ENCODE data around the gene FSHR. TPM values are rescaled to one million over a fixed set of nuclear protein-coding genes. Genes with fewer than 3 reads are reported as not detected.

Gene FSHR
- total and polyA plus RNA-seq, 2 of the 8 experiments (the other 6 are each of a cell fraction or from before 2014, with no cell fraction given), result not detected

GRCh38 chr2:49194701-49195100 lies 40.4 kb upstream of the FSHR start:
- no peak overlapping the region for H4K8ac ChIP-seq (ENCODE audit: extremely low read depth, insufficient read depth, low read length)
- TF ChIP-seq CHD2 (IDR thresholded peaks at IDR 0.05; ENCODE audit: low read length) (no peak), KDM4A (IDR thresholded peaks at IDR 0.05; ENCODE audit: low read depth, low read length, severe bottlenecking) (no peak)
- no peak overlapping the region for H3K56ac ChIP-seq (replicated peaks; ENCODE audit: insufficient read length, low read depth, low read length)
- POLR2A ChIA-PET (ENCODE audit: partially characterized antibody), result no interaction called here
- H3K27ac ChIP-seq (ENCODE audit: low read depth, low read length), result no peak overlapping the region
- no peak overlapping the region for H2AK5ac ChIP-seq (ENCODE audit: low read depth, low read length)
- H3K27me3 ChIP-seq (replicated peaks in 1 of 4; ENCODE audit: control insufficient read depth in 3 of 4, extremely low read depth in 1 of 4, insufficient read depth in 3 of 4, low read length in 3 of 4), result no peaks in the 10 kb centered on the region
- no peak overlapping the region for H2AFZ ChIP-seq (ENCODE audit: low read length)
- no peak overlapping the region for H3K4ac ChIP-seq (replicated peaks; ENCODE audit: insufficient read length, low read depth, low read length)
- H2BK5ac ChIP-seq (ENCODE audit: low read depth, low read length), result no peak overlapping the region
- no peaks in the 10 kb centered on the region for H4K20me1 ChIP-seq (replicated peaks in 1 of 2; ENCODE audit: control insufficient read depth in 1 of 2, insufficient read depth in 2 of 2, low read length in 2 of 2)
- H3K9ac ChIP-seq (replicated peaks in 1 of 4; ENCODE audit: extremely low read depth in 1 of 4, low read depth in 3 of 4, low read length in 3 of 4), result no peak overlapping the region
- no peak for FAIRE-seq
- no peak overlapping the region for H3K18ac ChIP-seq (ENCODE audit: extremely low read depth, low read length)
- H3K23me2 ChIP-seq (ENCODE audit: low read depth, low read length), result no peaks in the 10 kb centered on the region
- CTCF ChIA-PET (ENCODE audit: partially characterized antibody), result interaction anchor here (0.5 to 1.2 kb wide), 3 partner anchors 27 to 239 kb away, joined by 3 read pairs; no protein-coding TSS in a partner anchor
- no peak overlapping the region for H3K23ac ChIP-seq (ENCODE audit: insufficient read length)
- no peaks in the 10 kb centered on the region for H3K79me1 ChIP-seq (ENCODE audit: low read depth, low read length)
- H3K4me3 ChIP-seq (ENCODE audit: extremely low read depth in 1 of 4, insufficient read depth in 2 of 4, low read depth in 3 of 4, low read length in 4 of 4), result no peak overlapping the region
- no peak overlapping the region for H4K91ac ChIP-seq (replicated peaks; ENCODE audit: insufficient read length, low read length)
- H3K4me2 ChIP-seq (ENCODE audit: insufficient read depth in 1 of 2, low read depth in 2 of 2, low read length in 2 of 2), result no peak overlapping the region
- no peaks in the 10 kb centered on the region for H3K4me1 ChIP-seq (replicated peaks in 1 of 4; ENCODE audit: control insufficient read depth in 3 of 4, insufficient read depth in 4 of 4, low read length in 3 of 4)
- no peaks in the 10 kb centered on the region for H3K9me3 ChIP-seq (ENCODE audit: insufficient read depth in 2 of 2, low read depth in 1 of 2, low read length in 1 of 2)
- no peaks in the 10 kb centered on the region for H3K79me2 ChIP-seq (ENCODE audit: control insufficient read depth in 1 of 2, insufficient read depth in 2 of 2, low read length in 2 of 2)
- H4K5ac ChIP-seq (ENCODE audit: insufficient read length, low read depth, low read length), result no peak overlapping the region
- H3K14ac ChIP-seq (ENCODE audit: insufficient read length), result no peak overlapping the region
- no peak overlapping the region for H2BK15ac ChIP-seq (ENCODE audit: low read length)
- no peaks in the 10 kb centered on the region for H3K36me3 ChIP-seq (ENCODE audit: control insufficient read depth in 2 of 4, insufficient read depth in 4 of 4, low read length in 3 of 4)
- no peak overlapping the region for H2BK12ac ChIP-seq (ENCODE audit: low read depth, low read length)
- H2BK120ac ChIP-seq (replicated peaks; ENCODE audit: low read depth, low read length), result no peak overlapping the region
- H2BK20ac ChIP-seq (ENCODE audit: low read length), result no peak overlapping the region
- DNase-seq (ENCODE audit: low read depth in 1 of 2, low spot score in 2 of 2), result no peak
- WGBS, 2 experiments (ENCODE audit: extremely low coverage in 1 of 2, insufficient coverage in 1 of 2, insufficient read length in 1 of 2, insufficient replicate concordance in 2 of 2, low coverage in 1 of 2, low lambda C conversion rate in 2 of 2, missing lambda C conversion rate in 1 of 2), result 100% methylated on average over 1 of the region's 1 CpG; no CpG with 5 or more reads in 1 of the 2 experiments
